NCI-H446 (cell line): ENCODE results near the gene ARMH4.

ENCODE experiments used
- DNase-seq, 2 experiments: peaks; one replicate each; lab custom pipeline; 2025; lab: John Stamatoyannopoulos, UW

Gene ARMH4

DNA sequence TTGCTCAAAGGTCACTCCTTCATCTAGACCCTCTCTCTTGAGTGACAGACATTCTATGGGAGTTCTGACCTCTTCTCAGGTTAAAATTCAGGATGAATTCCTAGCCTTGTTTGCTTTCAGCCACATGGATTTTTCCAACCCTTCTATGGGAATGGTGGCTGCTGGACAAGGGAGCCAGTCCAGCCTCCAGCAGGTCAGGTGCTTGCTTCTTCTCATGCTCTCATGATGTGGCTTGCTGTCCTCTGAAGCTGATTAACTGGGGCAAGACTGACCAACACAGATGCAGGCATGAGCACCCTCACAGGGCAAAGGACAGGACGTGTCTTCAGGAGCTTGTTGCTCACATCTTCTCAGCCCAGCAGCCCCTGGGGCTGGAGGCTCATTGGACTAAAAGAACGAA, 188.9 kb downstream of the ARMH4 start:
- DNase-seq, result no peak

GRCh38 chr14:57962325-57963035, 189.5 kb downstream of the ARMH4 start:
- no peak for DNase-seq

GRCh38 chr14:57961786-57962060, 190.3 kb downstream of the ARMH4 start:
- no peak for DNase-seq

- DNase-seq, result no peak
Measured at GRCh38 chr14:57960946-57961785, 190.8 kb downstream of the ARMH4 start.

- no peak for DNase-seq
Measured at GRCh38 chr14:57957441-57957840, 194.6 kb downstream of the ARMH4 start.
